Heart left ventricle (tissue), 13 donors: ENCODE results near the gene ZNG1A.
"Not testable (repeated sequence)": the region's sequence is repeated elsewhere in the genome, so short reads cannot be mapped to it uniquely, and the experiment has no call there.

Experiments used
- POLR2A ChIP-seq, 2 donors: fragments of 450-650 bp; IDR thresholded peaks; one replicate each; pipeline ENCODE4 v1.6.1; 2017; ENCODE audit warnings: antibody characterized with exemption in 2 of 2, mild to moderate bottlenecking in 2 of 2, moderate library complexity in 2 of 2
- TF ChIP-seq, protein P1 (sequence below), 12 donors: fragments of 200-600 bp; sonication (generic) in 4 of 12; IDR thresholded peaks; one replicate each; pipeline versions ENCODE4 v1.5.0 to v1.8.0; 2018 to 2022; ENCODE audit warnings: antibody characterized with exemption in 12 of 12, mild to moderate bottlenecking in 5 of 12
- donor health status: ischemic (EF 13 %, LVEDD 7.1; RV severe dilation, severe dysfunction).
- donor health status: DM: no; HTN: yes; CAD: no.
- donor health status: DM: no; HTN: no; CAD: no.
- donor health status: ischemic (EF 25% LVEDD 6.9; RV normal size, moderate dysfunction).
- donor health status: ischemic (EF 25% LVEDD 5.7; RV mildly dilated, moderate dysfunction).
- donor health status: ischemic (EF 35%, LVEDD 5.7; RV mildly dilated, moderate dysfunction).
- donor health status: nonischemic (EF 11% LVEDD 7.7; RV severe dilation, severe dysfunction).
- donor health status: DM: yes; HTN: yes; CAD: no.
- donor health status: PGD.
- donor health status: ischemic (EF 29% LVEDD 5.4; RV normal size, mild dysfunction).
- donor health status: nonischemic (EF 23%, LVEDD 6.1; RV moderate dilation, normal function).

DNA sequence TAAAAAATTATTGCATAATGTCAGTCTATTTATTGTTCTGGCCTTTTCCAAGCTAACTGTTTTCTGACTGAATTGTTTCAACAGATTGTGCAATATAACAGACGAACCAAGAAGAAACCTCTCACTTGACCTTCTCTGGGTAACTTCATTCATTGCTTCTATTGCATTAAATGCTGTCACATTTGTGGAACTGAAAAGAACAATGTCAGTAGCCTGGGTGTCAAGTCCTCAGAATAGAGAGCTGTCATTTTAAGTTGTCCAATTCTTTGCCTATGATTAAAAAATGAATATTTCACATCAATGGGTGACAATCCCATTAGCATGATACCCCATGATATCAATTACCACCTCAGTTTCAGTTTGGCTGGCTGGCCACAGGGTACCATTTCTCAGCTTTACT, 19.0 kb downstream of the ZNG1A start:
- TF ChIP-seq, protein P1, sequence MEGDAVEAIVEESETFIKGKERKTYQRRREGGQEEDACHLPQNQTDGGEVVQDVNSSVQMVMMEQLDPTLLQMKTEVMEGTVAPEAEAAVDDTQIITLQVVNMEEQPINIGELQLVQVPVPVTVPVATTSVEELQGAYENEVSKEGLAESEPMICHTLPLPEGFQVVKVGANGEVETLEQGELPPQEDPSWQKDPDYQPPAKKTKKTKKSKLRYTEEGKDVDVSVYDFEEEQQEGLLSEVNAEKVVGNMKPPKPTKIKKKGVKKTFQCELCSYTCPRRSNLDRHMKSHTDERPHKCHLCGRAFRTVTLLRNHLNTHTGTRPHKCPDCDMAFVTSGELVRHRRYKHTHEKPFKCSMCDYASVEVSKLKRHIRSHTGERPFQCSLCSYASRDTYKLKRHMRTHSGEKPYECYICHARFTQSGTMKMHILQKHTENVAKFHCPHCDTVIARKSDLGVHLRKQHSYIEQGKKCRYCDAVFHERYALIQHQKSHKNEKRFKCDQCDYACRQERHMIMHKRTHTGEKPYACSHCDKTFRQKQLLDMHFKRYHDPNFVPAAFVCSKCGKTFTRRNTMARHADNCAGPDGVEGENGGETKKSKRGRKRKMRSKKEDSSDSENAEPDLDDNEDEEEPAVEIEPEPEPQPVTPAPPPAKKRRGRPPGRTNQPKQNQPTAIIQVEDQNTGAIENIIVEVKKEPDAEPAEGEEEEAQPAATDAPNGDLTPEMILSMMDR (IDR thresholded peaks at IDR 0.05): not testable (repeated sequence)
- not testable (repeated sequence) for TF ChIP-seq POLR2A (IDR thresholded peaks at IDR 0.05)
